ENCODE data around the gene MYL6B. TPM values are rescaled to one million over a fixed set of nuclear protein-coding genes. Genes with fewer than 3 reads are reported as not detected.
"Not testable (repeated sequence)": the region's sequence is repeated elsewhere in the genome, so short reads cannot be mapped to it uniquely, and the experiment has no call there.

Gene MYL6B
- total RNA-seq, 4 donors from 2014 or later, result 26.3 to 51.0 (median 37.8) TPM

- WGBS, 2 donors, result 4 to 8% methylated on average over 3 to 5 of the region's 8 CpGs
- Histone ChIP-seq H3K27me3 (no peaks in the 10 kb centered on the region), H3K9me3 (no peaks in the 10 kb centered on the region), H3K4me3 (peak overlapping the region; percentile 43 to 83 (median 68)), H3K36me3 (peaks cover 0 to 6% (median 0%) of the 10 kb centered on the region in 3 donors), H3K4me1 (peaks cover 16 to 44% (median 20%) of the 10 kb centered on the region in 3 donors), H3K27ac (peak overlapping the region; percentile 91 to 96 (median 96))
- TF ChIP-seq POLR2A (IDR thresholded peaks at IDR 0.05), result no peak
- no peak for TF ChIP-seq CTCF (IDR thresholded peaks at IDR 0.05)
- no peak for DNase-seq
- intact Hi-C loops (cut with DNase I), result no loop called here
Observed at GRCh38 chr12:56152756-56153677, 630 bp downstream of the MYL6B start.

GRCh38 chr12:56153678-56154065 is 1.3 kb downstream of the MYL6B start:
- no peak for DNase-seq
- Histone ChIP-seq H3K36me3 (peaks cover 0 to 6% (median 0%) of the 10 kb centered on the region in 3 donors), H3K27ac (no peak overlapping the region), H3K4me1 (peaks cover 16 to 44% (median 20%) of the 10 kb centered on the region in 3 donors), H3K27me3 (no peaks in the 10 kb centered on the region), H3K9me3 (no peaks in the 10 kb centered on the region), H3K4me3 (no peak overlapping the region)
- no peak for TF ChIP-seq CTCF (IDR thresholded peaks at IDR 0.05)
- no peak for TF ChIP-seq POLR2A (IDR thresholded peaks at IDR 0.05)
- WGBS, 2 donors, result 43% methylated on average over 1 of the region's 5 CpGs; no CpG with 5 or more reads in 1 of the 2 donors
- intact Hi-C loops (cut with DNase I), result no loop called here

GRCh38 chr12:56154246-56154771 is 1.9 kb downstream of the MYL6B start:
- DNase-seq, result no peak
- H3K36me3 ChIP-seq, result peaks cover 0 to 7% (median 2%) of the 10 kb centered on the region in 3 donors
- H3K4me3 ChIP-seq, result no peak overlapping the region
- no peaks in the 10 kb centered on the region for H3K9me3 ChIP-seq
- 100% methylated on average over 1 of the region's 1 CpG for WGBS, 2 donors
- intact Hi-C loops (cut with DNase I), result no loop called here
- no peak overlapping the region for H3K27ac ChIP-seq
- no peaks in the 10 kb centered on the region for H3K27me3 ChIP-seq
- peaks cover 20 to 47% (median 21%) of the 10 kb centered on the region in 3 donors for H3K4me1 ChIP-seq
- TF ChIP-seq CTCF (IDR thresholded peaks at IDR 0.05), result no peak
- no peak for TF ChIP-seq POLR2A (IDR thresholded peaks at IDR 0.05)

DNA sequence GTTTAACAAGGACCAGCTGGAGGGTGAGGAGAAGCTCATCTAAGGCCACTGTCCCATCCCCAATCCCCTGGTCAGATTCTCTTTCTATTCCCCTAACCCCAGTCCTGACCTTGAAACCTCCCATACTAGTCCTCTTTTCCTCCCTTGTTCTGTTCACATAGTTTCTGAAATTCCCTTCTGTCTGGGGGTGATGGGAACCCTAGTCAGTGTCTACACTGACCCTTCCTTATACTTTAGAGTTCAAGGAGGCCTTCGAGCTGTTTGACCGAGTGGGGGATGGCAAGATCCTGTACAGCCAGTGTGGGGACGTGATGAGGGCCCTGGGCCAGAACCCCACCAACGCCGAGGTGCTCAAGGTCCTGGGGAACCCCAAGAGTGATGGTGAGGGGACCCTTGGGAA is 2.4 kb downstream of the MYL6B start:
- no peaks in the 10 kb centered on the region for H3K9me3 ChIP-seq
- H3K4me1 ChIP-seq, result peaks cover 25 to 52% (median 26%) of the 10 kb centered on the region in 3 donors
- H3K4me3 ChIP-seq, result no peak overlapping the region
- TF ChIP-seq CTCF (IDR thresholded peaks at IDR 0.05) (no peak), POLR2A (IDR thresholded peaks at IDR 0.05) (no peak)
- DNase-seq, result no peak
- peaks cover 0 to 12% (median 6%) of the 10 kb centered on the region in 3 donors for H3K36me3 ChIP-seq
- no peak overlapping the region for H3K27ac ChIP-seq
- 79 to 88% methylated on average over 2 to 4 of the region's 5 CpGs for WGBS, 2 donors
- H3K27me3 ChIP-seq, result no peaks in the 10 kb centered on the region
- intact Hi-C loops (cut with DNase I), result no loop called here

- Histone ChIP-seq H3K4me1 (peaks cover 31 to 57% (median 32%) of the 10 kb centered on the region in 3 donors), H3K27ac (peak overlapping the region in 1 of 4 donors; percentile 10), H3K36me3 (peaks cover 3 to 17% (median 12%) of the 10 kb centered on the region in 3 donors), H3K27me3 (no peaks in the 10 kb centered on the region), H3K9me3 (no peaks in the 10 kb centered on the region), H3K4me3 (no peak overlapping the region)
- TF ChIP-seq CTCF (IDR thresholded peaks at IDR 0.05), result no peak
- no peak for TF ChIP-seq POLR2A (IDR thresholded peaks at IDR 0.05)
- no peak for DNase-seq
- intact Hi-C loops (cut with DNase I), result no loop called here
- WGBS, 2 donors, result 90 to 93% methylated on average over 11 of the region's 11 CpGs
Observed at GRCh38 chr12:56155256-56155845, 3.0 kb downstream of the MYL6B start.

- intact Hi-C loops (cut with DNase I); H3K27me3 ChIP-seq; DNase-seq; H3K9me3 ChIP-seq: not testable (repeated sequence)
- Histone ChIP-seq H3K27ac (peak overlapping the region; percentile 93 to 100 (median 99)), H3K36me3 (peaks cover 13 to 30% (median 25%) of the 10 kb centered on the region in 3 donors), H3K4me3 (peak overlapping the region; percentile 61 to 97 (median 80)), H3K4me1 (peaks cover 34 to 59% (median 34%) of the 10 kb centered on the region in 3 donors)
- 77 to 79% methylated on average over 19 to 20 of the region's 21 CpGs for WGBS, 2 donors
Observed at GRCh38 chr12:56156464-56157200, 4.2 kb downstream of the MYL6B start.
